ENCODE results near the gene FRMD4A. TPM values are rescaled to one million over a fixed set of nuclear protein-coding genes. Genes with fewer than 3 reads are reported as not detected.

The FRMD4A gene
- total RNA-seq (7.9 and 12.6 TPM in 2 replicates), polyA plus RNA-seq (3.7 and 8.3 TPM in 2 replicates)

GRCh38 chr10:14330388-14331061 is at the start of gene FRMD4A:
FRMD4A (minus strand) TSS chr10:14330924.
- H3K4me3 ChIP-seq = no peak within 1 kb of the TSS
- no peak for TF ChIP-seq CTCF (IDR thresholded peaks at IDR 0.05; ENCODE audit: low read depth, low read length)
- no peak within 1 kb of the TSS for H3K27ac ChIP-seq
- peak in 1 of 2 donors; percentile 5 for DNase-seq (ENCODE audit: low read depth in 1 of 2, low spot score in 1 of 2)
- no peaks in the 10 kb centered on the region for H3K9me3 ChIP-seq (ENCODE audit: low read depth)
- H3K36me3 ChIP-seq = no peaks in the 10 kb centered on the region
- H3K27me3 ChIP-seq = peaks cover 4% of the 10 kb centered on the region
- peaks cover 11% of the 10 kb centered on the region for H3K4me1 ChIP-seq (ENCODE audit: low read depth)

- DNase-seq (ENCODE audit: low read depth in 1 of 2, low spot score in 1 of 2) = no peak
- no peak overlapping the region for H3K27ac ChIP-seq
- no peaks in the 10 kb centered on the region for H3K4me1 ChIP-seq (ENCODE audit: low read depth)
- TF ChIP-seq CTCF (IDR thresholded peaks at IDR 0.05; ENCODE audit: low read depth, low read length) = no peak
- H3K4me3 ChIP-seq = no peak overlapping the region
- H3K9me3 ChIP-seq (ENCODE audit: low read depth) = no peaks in the 10 kb centered on the region
- peaks cover 8% of the 10 kb centered on the region for H3K27me3 ChIP-seq
- no peaks in the 10 kb centered on the region for H3K36me3 ChIP-seq
Measured at GRCh38 chr10:14379556-14380280, 49.0 kb upstream of the FRMD4A start.

- Histone ChIP-seq H3K27ac (no peak overlapping the region), H3K4me3 (no peak overlapping the region), H3K27me3 (peaks cover 3% of the 10 kb centered on the region), H3K9me3 (ENCODE audit: low read depth) (no peaks in the 10 kb centered on the region), H3K36me3 (no peaks in the 10 kb centered on the region), H3K4me1 (ENCODE audit: low read depth) (no peaks in the 10 kb centered on the region)
- DNase-seq (ENCODE audit: low read depth in 1 of 2, low spot score in 1 of 2) = no peak
- TF ChIP-seq CTCF (IDR thresholded peaks at IDR 0.05; ENCODE audit: low read depth, low read length) = no peak
Measured at GRCh38 chr10:14378387-14378960, 47.8 kb upstream of the FRMD4A start.

GRCh38 chr10:14377591-14378175 is 47.0 kb upstream of the FRMD4A start:
- Histone ChIP-seq H3K4me1 (ENCODE audit: low read depth) (no peaks in the 10 kb centered on the region), H3K27ac (no peak overlapping the region), H3K4me3 (no peak overlapping the region), H3K9me3 (ENCODE audit: low read depth) (no peaks in the 10 kb centered on the region), H3K36me3 (no peaks in the 10 kb centered on the region), H3K27me3 (peaks cover 3% of the 10 kb centered on the region)
- DNase-seq (ENCODE audit: low read depth in 1 of 2, low spot score in 1 of 2) = no peak
- no peak for TF ChIP-seq CTCF (IDR thresholded peaks at IDR 0.05; ENCODE audit: low read depth, low read length)

GRCh38 chr10:14374745-14375445 is 44.2 kb upstream of the FRMD4A start:
- DNase-seq (ENCODE audit: low read depth in 1 of 2, low spot score in 1 of 2) = peak in 1 of 2 donors; percentile 47
- TF ChIP-seq CTCF (IDR thresholded peaks at IDR 0.05; ENCODE audit: low read depth, low read length) = no peak
- Histone ChIP-seq H3K4me1 (ENCODE audit: low read depth) (no peaks in the 10 kb centered on the region), H3K27ac (no peak overlapping the region), H3K27me3 (no peaks in the 10 kb centered on the region), H3K36me3 (no peaks in the 10 kb centered on the region), H3K9me3 (ENCODE audit: low read depth) (no peaks in the 10 kb centered on the region), H3K4me3 (no peak overlapping the region)
